IMR-90 (cell line): ENCODE measurements around the gene PTPRG. TPM values are rescaled to one million over a fixed set of nuclear protein-coding genes. Genes with fewer than 3 reads are reported as not detected.
A peak's percentile ranks its signal among the peaks of the same experiment; 100 is the strongest.

ENCODE experiments used
- ATAC-seq: fragments of 200-7000 bp; cut with Tn5 transposase; 2 replicates; pipeline ENCODE4 v1.9.1; 2020; ENCODE audit warnings: low read depth, mild to moderate bottlenecking, moderate library complexity
- BruUV-seq: library from RNA; stranded (reverse); fragments of 400-500 nt; replicated peaks from 2 replicates; lab custom pipeline; 2021; lab: Mats Ljungman, UMichigan
- CTCF ChIA-PET: fragments of 300-600 bp; formaldehyde crosslinking; extraction: SDS; loops from one replicate; lab custom pipeline; 2021; ENCODE audit warnings: antibody characterized with exemption; lab: Yijun Ruan, JAX
- POLR2A ChIA-PET: fragments of 300-600 bp; sonication (Branson Sonifier 250); formaldehyde crosslinking; loops from one replicate; lab custom pipeline; 2022; ENCODE audit warnings: antibody characterized with exemption; ENCODE audit not compliant: unreplicated experiment; lab: Charles Lee
- DNase-seq: peaks from one replicate; pipeline ENCODE4 v3.0.0; 2013
- H2AFZ ChIP-seq: replicated peaks from 2 replicates; pipeline ENCODE3; 2013; ENCODE audit warnings: low read length, mild to moderate bottlenecking; ENCODE audit not compliant: poor library complexity
- H2AK5ac ChIP-seq: 2 replicates; pipeline ENCODE4 v1.6.1; 2013; ENCODE audit warnings: low read depth, low read length, inconsistent platforms
- H2AK9ac ChIP-seq: replicated peaks from 2 replicates; pipeline ENCODE3; 2013; ENCODE audit warnings: mild to moderate bottlenecking, low read depth, low read length, moderate library complexity; ENCODE audit not compliant: poor library complexity
- H2BK120ac ChIP-seq: 2 replicates; pipeline ENCODE4 v1.6.1; 2013; ENCODE audit warnings: low read depth, low read length, inconsistent platforms
- H2BK15ac ChIP-seq: 3 replicates; pipeline ENCODE4 v1.6.1; 2013; ENCODE audit warnings: low read depth, low read length, inconsistent platforms
- H2BK20ac ChIP-seq: 2 replicates; pipeline ENCODE4 v1.6.1; 2013; ENCODE audit warnings: low read depth, mild to moderate bottlenecking, inconsistent platforms, low read length, moderate library complexity
- H2BK5ac ChIP-seq: 2 replicates; pipeline ENCODE4 v1.6.1; 2013; ENCODE audit warnings: mild to moderate bottlenecking, low read depth, low read length, inconsistent platforms; ENCODE audit not compliant: poor library complexity, severe bottlenecking
- H3K14ac ChIP-seq: replicated peaks from 2 replicates; pipeline ENCODE4 v1.6.1; 2013; ENCODE audit warnings: low read depth, low read length, inconsistent platforms
- H3K18ac ChIP-seq: 2 replicates; pipeline ENCODE4 v1.6.1; 2013; ENCODE audit warnings: low read depth, low read length, control low read depth
- H3K23ac ChIP-seq: 2 replicates; pipeline ENCODE4 v1.6.1; 2013; ENCODE audit warnings: low read depth, low read length, inconsistent platforms
- H3K27ac ChIP-seq: 2 replicates; pipeline ENCODE4 v1.5.1; 2013; ENCODE audit warnings: mild to moderate bottlenecking, control low read depth, low read length; ENCODE audit not compliant: insufficient read depth
- H3K27me3 ChIP-seq: 2 replicates; pipeline ENCODE4 v1.6.1; 2013; ENCODE audit warnings: low read length; ENCODE audit not compliant: control insufficient read depth, insufficient read depth
- H3K36me3 ChIP-seq: 2 replicates; pipeline ENCODE4 v1.6.1; 2013; ENCODE audit warnings: low read length, mixed read lengths; ENCODE audit not compliant: control insufficient read depth, insufficient read depth
- H3K4ac ChIP-seq: 2 replicates; pipeline ENCODE4 v1.6.1; 2013; ENCODE audit warnings: low read depth, low read length, inconsistent platforms
- H3K4me1 ChIP-seq: 2 replicates; pipeline ENCODE4 v1.6.1; 2013; ENCODE audit warnings: low read length, mixed read lengths; ENCODE audit not compliant: control insufficient read depth, insufficient read depth
- H3K4me2 ChIP-seq: 2 replicates; pipeline ENCODE4 v1.6.1; 2013; ENCODE audit warnings: low read depth, mild to moderate bottlenecking, control low read depth, low read length, moderate library complexity
- H3K4me3 ChIP-seq: 2 replicates; pipeline ENCODE4 v1.5.1; 2013; ENCODE audit warnings: low read depth, mild to moderate bottlenecking, control low read depth, low read length, moderate library complexity; ENCODE audit not compliant: insufficient read depth
- H3K56ac ChIP-seq: 2 replicates; pipeline ENCODE4 v1.6.1; 2013; ENCODE audit warnings: low read length, inconsistent platforms; ENCODE audit not compliant: insufficient read depth; ENCODE audit errors: extremely low read depth
- H3K79me1 ChIP-seq, 2 experiments: 2 replicates each; pipeline ENCODE4 v1.6.1; 2013; ENCODE audit warnings: low read length in 2 of 2, inconsistent platforms in 1 of 2, low read depth in 1 of 2
- H3K9ac ChIP-seq: 2 replicates; pipeline ENCODE4 v1.6.1; 2013; ENCODE audit warnings: low read depth, low read length, control low read depth
- H3K9me1 ChIP-seq: 2 replicates; pipeline ENCODE4 v1.6.1; 2013; ENCODE audit warnings: low read length, inconsistent platforms; ENCODE audit not compliant: insufficient read depth
- H3K9me3 ChIP-seq: 2 replicates; pipeline ENCODE4 v1.6.1; 2013; ENCODE audit warnings: low read length; ENCODE audit not compliant: control insufficient read depth, insufficient read depth
- H4K20me1 ChIP-seq: 2 replicates; pipeline ENCODE4 v1.6.1; 2013; ENCODE audit warnings: low read length, inconsistent platforms; ENCODE audit not compliant: insufficient read depth
- H4K5ac ChIP-seq: 2 replicates; pipeline ENCODE4 v1.6.1; 2013; ENCODE audit warnings: mild to moderate bottlenecking, low read depth, low read length, control low read depth
- H4K8ac ChIP-seq, 2 experiments: 2 replicates each; pipeline ENCODE4 v1.6.1; 2013; ENCODE audit warnings: low read depth in 2 of 2, low read length in 2 of 2, control low read depth in 1 of 2, inconsistent platforms in 1 of 2
- H4K91ac ChIP-seq: 2 replicates; pipeline ENCODE4 v1.6.1; 2013; ENCODE audit warnings: low read depth, low read length, inconsistent platforms; ENCODE audit not compliant: insufficient read depth
- CEBPB ChIP-seq: IDR thresholded peaks from 2 replicates; pipeline ENCODE4 v1.6.1; 2012; ENCODE audit warnings: low read depth, low read length, improper control_type of control experiment
- CHD1 ChIP-seq: IDR thresholded peaks from 2 replicates; pipeline ENCODE4 v1.6.1; 2012; ENCODE audit warnings: low read depth, low read length, improper control_type of control experiment
- FOS ChIP-seq: fragments of 150-350 bp; IDR thresholded peaks from 2 replicates; pipeline ENCODE4 v1.6.1; 2016; ENCODE audit warnings: low read depth, low read length
- MAFK ChIP-seq: IDR thresholded peaks from 2 replicates; pipeline ENCODE4 v1.6.1; 2012; ENCODE audit warnings: low read depth, low read length, improper control_type of control experiment
- MAZ ChIP-seq: IDR thresholded peaks from 2 replicates; pipeline ENCODE4 v1.6.1; 2012; ENCODE audit warnings: low read depth, mild to moderate bottlenecking, low read length, improper control_type of control experiment, moderate library complexity, borderline replicate concordance
- MXI1 ChIP-seq: IDR thresholded peaks from 2 replicates; pipeline ENCODE4 v1.6.1; 2012; ENCODE audit warnings: low read depth, mild to moderate bottlenecking, low read length, moderate library complexity, borderline replicate concordance
- NFE2L2 ChIP-seq: fragments of 150-350 bp; IDR thresholded peaks from 2 replicates; pipeline ENCODE4 v1.6.1; 2016; ENCODE audit warnings: low read depth, mild to moderate bottlenecking, low read length
- RCOR1 ChIP-seq: IDR thresholded peaks from 2 replicates; pipeline ENCODE4 v1.6.1; 2012; ENCODE audit warnings: mild to moderate bottlenecking, low read length, improper control_type of control experiment; ENCODE audit not compliant: insufficient replicate concordance
- RFX5 ChIP-seq: IDR thresholded peaks from 2 replicates; pipeline ENCODE4 v1.8.0; 2012; ENCODE audit warnings: low read depth, mild to moderate bottlenecking, low read length, moderate library complexity
- SMC3 ChIP-seq: fragments of 150-350 bp; IDR thresholded peaks from 2 replicates; pipeline ENCODE4 v1.6.1; 2016; ENCODE audit warnings: low read depth, mild to moderate bottlenecking, antibody characterized with exemption, low read length, moderate library complexity
- WGBS, 2 experiments: methylation state at CpG; one replicate each; pipeline versions ENCODE4 v1.1.5 to v1.1.7; 2013; ENCODE audit warnings: missing lambda C conversion rate in 2 of 2; ENCODE audit not compliant: insufficient read length in 1 of 2; ENCODE audit errors: extremely low coverage in 2 of 2; 5-methylcytosine and 5-hydroxymethylcytosine counted together
- dilution Hi-C: fragments of 300-500 bp; cut with HindIII; formaldehyde crosslinking; loops from one replicate; pipeline ENCODE4 v1.14.3; 2018; ENCODE audit warnings: low sequenced_read_pairs; ENCODE audit not compliant: unreplicated experiment
- in situ Hi-C: fragments of 300-500 bp; cut with MboI; formaldehyde crosslinking; loops from 3 replicates; pipeline ENCODE4 v1.14.3; 2019; ENCODE audit warnings: low sequenced_read_pairs, inconsistent platforms, mixed read lengths
- intact Hi-C: fragments of 100-400 bp; cut with micrococcal nuclease; formaldehyde crosslinking; loops from 2 replicates; pipeline ENCODE4 v1.10.0; 2022
- polyA plus RNA-seq, 3 experiments: library from polyadenylated mRNA; depleted of rRNA; stranded (reverse); fragments of >200 nt; gene quantifications; 2 replicates each; pipeline ENCODE4 v1.2.3, GENCODE V29; 2012; ENCODE audit warnings: low replicate concordance in 1 of 3
- total RNA-seq: library from RNA; depleted of rRNA; stranded (reverse); fragments of >200 nt; gene quantifications from 2 replicates; pipeline ENCODE4 v1.2.3, GENCODE V29; 2012
- TF ChIP-seq, protein P1 (sequence below): fragments of 150-350 bp; IDR thresholded peaks from 2 replicates; pipeline ENCODE4 v1.6.1; 2017; ENCODE audit warnings: mild to moderate bottlenecking, antibody characterized with exemption, low read length, low read depth
- TF ChIP-seq, protein P2 (sequence below): fragments of 150-350 bp; IDR thresholded peaks from 2 replicates; pipeline ENCODE4 v1.6.1; 2016; ENCODE audit warnings: low read depth, mild to moderate bottlenecking, low read length, moderate library complexity, borderline replicate concordance
- TF ChIP-seq, protein P3 (sequence below): conservative IDR thresholded peaks from 2 replicates; pipeline ENCODE4 v1.5.1; 2012; ENCODE audit warnings: mild to moderate bottlenecking, low read depth, low read length, improper control_type of control experiment

The PTPRG gene
- total and polyA plus RNA-seq, 2 of the 4 experiments (the other 2 are of a cell fraction): 7.7 to 31.0 TPM

DNA sequence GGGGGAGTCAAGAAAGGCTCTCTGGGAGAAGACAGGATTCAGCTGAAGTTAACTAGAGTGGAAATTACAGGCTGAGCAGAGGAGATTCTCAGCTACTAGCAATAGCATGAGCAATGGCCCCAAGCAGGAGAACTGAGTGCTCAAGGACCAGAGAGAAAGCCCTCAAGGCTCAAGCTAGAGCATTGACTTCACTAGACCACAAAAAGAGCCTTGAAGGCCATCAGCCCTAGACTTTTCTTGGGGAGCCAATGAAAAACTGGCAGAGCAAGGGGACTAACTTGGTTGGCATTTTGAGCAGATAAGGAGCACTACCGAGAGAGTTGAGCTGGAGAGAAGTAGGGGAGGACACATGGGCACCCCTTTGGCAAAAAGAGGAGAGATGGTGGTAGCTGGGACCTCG lies 534.4 kb downstream of the PTPRG start:
- Histone ChIP-seq H4K5ac (no peak overlapping the region), H3K56ac (no peak overlapping the region), H3K79me1 (peaks cover 0 to 7% of the 10 kb centered on the region in 2 experiments; a peak in 3 of 4 replicates), H2BK5ac (no peak overlapping the region), H2AK9ac (no peak overlapping the region), H3K14ac (no peak overlapping the region), H4K8ac (no peak overlapping the region), H3K18ac (no peak overlapping the region), H4K20me1 (no peaks in the 10 kb centered on the region), H2AFZ (no peak overlapping the region), H3K23ac (no peak overlapping the region), H3K36me3 (no peaks in the 10 kb centered on the region), H3K4ac (no peak overlapping the region), H2BK15ac (no peak overlapping the region), H2BK120ac (no peak overlapping the region), H3K9me3 (no peaks in the 10 kb centered on the region), H3K27ac (no peak overlapping the region), H4K91ac (no peak overlapping the region), H2AK5ac (no peak overlapping the region), H3K4me2 (no peak overlapping the region), H3K9ac (no peak overlapping the region), H3K27me3 (no peaks in the 10 kb centered on the region), H2BK20ac (no peak overlapping the region; the same call in 1 of the 2 replicates), H3K4me1 (no peaks in the 10 kb centered on the region), H3K9me1 (no peaks in the 10 kb centered on the region; the same call in 1 of the 2 replicates), H3K4me3 (no peak overlapping the region)
- no peak for ATAC-seq
- ChIA-PET POLR2A (no interaction called here), CTCF (interaction anchor here (1.3 kb wide), 1 partner anchor 13 kb away, joined by 4 read pairs; no protein-coding TSS in a partner anchor)
- TF ChIP-seq CEBPB: no peak
- no peak for TF ChIP-seq NFE2L2
- no peak for TF ChIP-seq FOS
- no peak for TF ChIP-seq RFX5
- TF ChIP-seq SMC3: no peak
- no peak for TF ChIP-seq RCOR1
- TF ChIP-seq, protein P1, sequence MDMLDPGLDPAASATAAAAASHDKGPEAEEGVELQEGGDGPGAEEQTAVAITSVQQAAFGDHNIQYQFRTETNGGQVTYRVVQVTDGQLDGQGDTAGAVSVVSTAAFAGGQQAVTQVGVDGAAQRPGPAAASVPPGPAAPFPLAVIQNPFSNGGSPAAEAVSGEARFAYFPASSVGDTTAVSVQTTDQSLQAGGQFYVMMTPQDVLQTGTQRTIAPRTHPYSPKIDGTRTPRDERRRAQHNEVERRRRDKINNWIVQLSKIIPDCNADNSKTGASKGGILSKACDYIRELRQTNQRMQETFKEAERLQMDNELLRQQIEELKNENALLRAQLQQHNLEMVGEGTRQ: no peak
- no peak for TF ChIP-seq MXI1
- no peak for TF ChIP-seq MAFK
- TF ChIP-seq MAZ: no peak
- TF ChIP-seq, protein P2, sequence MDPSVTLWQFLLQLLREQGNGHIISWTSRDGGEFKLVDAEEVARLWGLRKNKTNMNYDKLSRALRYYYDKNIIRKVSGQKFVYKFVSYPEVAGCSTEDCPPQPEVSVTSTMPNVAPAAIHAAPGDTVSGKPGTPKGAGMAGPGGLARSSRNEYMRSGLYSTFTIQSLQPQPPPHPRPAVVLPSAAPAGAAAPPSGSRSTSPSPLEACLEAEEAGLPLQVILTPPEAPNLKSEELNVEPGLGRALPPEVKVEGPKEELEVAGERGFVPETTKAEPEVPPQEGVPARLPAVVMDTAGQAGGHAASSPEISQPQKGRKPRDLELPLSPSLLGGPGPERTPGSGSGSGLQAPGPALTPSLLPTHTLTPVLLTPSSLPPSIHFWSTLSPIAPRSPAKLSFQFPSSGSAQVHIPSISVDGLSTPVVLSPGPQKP: no peak
- TF ChIP-seq CHD1: no peak
- TF ChIP-seq, protein P3, sequence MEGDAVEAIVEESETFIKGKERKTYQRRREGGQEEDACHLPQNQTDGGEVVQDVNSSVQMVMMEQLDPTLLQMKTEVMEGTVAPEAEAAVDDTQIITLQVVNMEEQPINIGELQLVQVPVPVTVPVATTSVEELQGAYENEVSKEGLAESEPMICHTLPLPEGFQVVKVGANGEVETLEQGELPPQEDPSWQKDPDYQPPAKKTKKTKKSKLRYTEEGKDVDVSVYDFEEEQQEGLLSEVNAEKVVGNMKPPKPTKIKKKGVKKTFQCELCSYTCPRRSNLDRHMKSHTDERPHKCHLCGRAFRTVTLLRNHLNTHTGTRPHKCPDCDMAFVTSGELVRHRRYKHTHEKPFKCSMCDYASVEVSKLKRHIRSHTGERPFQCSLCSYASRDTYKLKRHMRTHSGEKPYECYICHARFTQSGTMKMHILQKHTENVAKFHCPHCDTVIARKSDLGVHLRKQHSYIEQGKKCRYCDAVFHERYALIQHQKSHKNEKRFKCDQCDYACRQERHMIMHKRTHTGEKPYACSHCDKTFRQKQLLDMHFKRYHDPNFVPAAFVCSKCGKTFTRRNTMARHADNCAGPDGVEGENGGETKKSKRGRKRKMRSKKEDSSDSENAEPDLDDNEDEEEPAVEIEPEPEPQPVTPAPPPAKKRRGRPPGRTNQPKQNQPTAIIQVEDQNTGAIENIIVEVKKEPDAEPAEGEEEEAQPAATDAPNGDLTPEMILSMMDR: no peak
- no CpG with 5 or more reads among the region's 2 CpGs for WGBS, 2 experiments
- no TSS peak for BruUV-seq
- dilution Hi-C loops (no loop called here), in situ Hi-C loops (no loop called here), intact Hi-C loops (no loop called here)
- peak; percentile 6 for DNase-seq
